ENCODE results near the gene CNTROB.

DNA sequence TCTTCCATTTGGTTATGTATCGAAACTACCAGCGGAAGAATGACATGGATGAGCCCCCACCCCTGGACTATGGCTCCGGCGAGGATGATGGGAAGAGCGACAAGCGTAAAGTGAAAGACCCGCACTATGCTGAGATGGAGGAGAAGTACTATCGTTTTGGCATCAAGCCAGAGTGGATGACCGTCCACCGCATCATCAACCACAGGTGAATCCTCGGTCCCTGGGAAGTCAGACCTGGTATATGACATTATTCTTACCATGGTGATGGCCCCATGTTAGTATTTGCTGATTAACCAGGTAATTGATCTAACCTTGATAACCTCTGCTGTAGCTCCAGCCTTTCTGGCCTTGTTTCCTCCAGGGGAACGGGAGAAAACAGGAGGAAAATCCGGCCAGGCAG is 34.9 kb upstream of the CNTROB start:
- TF ChIP-seq TAF1 (IDR thresholded peaks at IDR 0.05; ENCODE audit: borderline replicate concordance, insufficient read depth, low read length) (no peak), POLR2AphosphoS5 (IDR thresholded peaks at IDR 0.05; ENCODE audit: low read depth, low read length) (no peak)

Data from PFSK-1 (cell line).